ENCODE measurements around the gene FXR2.
"Not testable (repeated sequence)": the region's sequence is repeated elsewhere in the genome, so short reads cannot be mapped to it uniquely, and the experiment has no call there.

Gene FXR2

DNA sequence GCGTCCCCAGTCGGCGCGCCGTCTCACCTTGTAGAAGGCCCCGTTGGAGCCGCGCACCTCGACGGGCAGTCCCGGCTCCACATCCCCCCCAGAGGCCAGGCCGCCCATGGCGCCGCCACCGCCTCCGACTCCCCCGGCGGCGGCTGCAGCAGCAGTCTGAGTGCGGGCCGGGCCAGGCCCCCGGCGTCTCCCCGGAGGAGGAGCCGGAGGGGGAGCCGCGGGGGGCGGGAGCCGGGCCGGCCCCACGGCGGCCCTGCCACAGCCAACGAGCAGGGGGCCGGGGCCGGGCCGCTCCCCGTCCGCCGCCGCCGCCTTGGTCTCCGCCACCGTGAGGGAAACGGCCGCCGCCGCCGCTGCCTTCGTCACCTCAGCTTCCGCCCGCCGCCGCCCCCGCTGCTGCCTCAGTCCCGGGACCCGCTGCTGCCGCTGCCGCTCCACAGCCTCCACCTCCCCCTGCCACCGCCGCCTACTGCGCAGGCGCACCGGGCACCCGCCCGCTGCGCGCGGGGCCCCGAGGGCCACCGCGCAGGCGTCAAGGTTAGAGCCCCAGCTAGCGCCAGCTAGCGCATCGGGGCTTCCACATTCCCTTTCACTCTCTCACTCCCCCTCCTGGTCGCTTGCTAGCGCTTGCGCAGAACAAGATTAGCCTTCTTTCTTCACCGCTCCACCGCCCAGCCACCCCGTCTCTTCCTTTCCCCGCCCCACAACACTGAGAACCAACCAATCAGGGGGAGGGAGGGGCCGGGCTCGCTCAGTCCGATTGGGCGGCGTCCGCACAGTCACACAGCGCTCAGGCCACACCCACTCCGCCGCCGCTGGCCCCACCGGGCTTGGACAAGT, at the start of gene FXR2:
Gene FXR2, minus strand, starts transcription at position 473 of the 840 bp plus-strand sequence. Its CDS starts 365 bp downstream, at position 108.
- peak; percentile 69 for DNase-seq

DNA sequence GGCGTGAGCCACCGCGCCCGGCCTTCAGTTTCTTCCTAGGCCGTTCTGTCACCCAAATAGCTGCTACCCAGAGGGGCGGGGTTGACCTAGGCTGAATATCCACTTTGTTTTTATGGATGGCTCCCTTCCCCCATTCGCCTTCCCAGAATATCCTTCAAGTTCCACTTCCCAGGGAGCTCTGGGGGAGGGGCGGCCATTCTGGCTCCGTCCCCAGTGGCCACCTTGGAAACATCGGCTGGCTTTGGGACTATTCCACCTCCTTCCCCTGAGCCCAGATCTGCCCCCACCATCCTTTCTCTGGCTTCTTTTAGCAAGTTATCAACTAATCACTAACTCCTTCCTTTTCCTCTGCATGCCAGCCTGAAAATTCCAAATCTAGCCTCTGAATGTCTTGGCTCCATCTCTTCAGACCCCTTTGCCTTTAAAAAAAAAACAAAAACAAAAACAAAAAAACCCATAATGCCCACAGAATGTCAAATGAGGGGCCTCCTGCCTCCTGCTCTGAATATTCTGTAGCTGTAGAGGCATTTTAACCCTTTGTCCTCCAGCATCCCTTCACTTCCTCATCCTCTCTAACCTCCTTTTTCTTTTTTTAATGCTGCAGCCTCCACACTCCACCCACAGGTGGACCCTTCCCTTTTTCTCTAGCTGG, 42.4 kb upstream of the FXR2 start:
- DNase-seq = no peak

DNA sequence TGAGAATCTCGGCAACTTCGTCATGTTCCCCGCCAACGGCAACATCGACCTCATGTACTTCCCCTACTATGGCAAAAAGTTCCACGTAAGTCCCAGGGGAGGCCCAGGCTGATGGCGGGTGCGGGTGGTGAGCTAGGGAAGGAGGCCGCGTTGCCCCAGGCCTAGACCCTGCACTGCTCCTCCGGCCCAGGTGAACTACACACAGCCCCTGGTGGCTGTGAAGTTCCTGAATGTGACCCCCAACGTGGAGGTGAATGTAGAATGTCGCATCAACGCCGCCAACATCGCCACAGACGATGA, 40.8 kb upstream of the FXR2 start:
- DNase-seq = no peak

DNA sequence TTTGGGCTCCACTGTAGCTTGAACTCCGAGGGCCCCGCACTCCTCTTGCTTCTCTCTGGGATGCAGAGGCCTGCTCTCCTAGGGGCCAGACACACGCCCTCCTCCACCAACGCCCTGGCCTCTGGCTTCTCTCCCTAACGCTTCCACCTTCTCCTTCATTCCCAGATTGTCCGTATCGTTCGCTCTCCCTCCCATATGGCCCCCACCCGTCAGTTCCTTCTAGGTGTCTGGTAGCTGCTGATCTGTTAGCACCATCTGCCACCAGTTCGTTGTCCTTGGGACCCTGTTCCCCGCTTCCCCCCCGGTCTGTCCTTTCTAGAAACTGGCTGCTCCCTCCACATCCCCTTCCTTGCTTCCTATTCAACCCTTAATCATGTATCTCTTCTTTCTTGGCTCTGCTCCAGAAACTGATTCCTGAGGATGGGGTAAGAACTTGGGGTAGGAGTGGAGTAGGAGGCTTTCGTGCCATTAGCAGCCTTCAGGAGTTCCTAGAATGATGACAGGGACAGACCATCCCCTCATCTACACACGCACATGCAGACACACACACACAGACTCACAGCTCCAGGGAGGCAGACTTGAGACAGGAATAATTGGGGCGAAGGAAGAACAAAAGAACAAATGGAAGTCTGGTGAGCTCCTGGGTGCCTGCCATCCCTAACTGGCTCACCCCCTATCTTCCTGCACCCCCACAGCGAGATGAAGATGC, 40.3 kb upstream of the FXR2 start:
- peak; percentile 9 for DNase-seq

DNA sequence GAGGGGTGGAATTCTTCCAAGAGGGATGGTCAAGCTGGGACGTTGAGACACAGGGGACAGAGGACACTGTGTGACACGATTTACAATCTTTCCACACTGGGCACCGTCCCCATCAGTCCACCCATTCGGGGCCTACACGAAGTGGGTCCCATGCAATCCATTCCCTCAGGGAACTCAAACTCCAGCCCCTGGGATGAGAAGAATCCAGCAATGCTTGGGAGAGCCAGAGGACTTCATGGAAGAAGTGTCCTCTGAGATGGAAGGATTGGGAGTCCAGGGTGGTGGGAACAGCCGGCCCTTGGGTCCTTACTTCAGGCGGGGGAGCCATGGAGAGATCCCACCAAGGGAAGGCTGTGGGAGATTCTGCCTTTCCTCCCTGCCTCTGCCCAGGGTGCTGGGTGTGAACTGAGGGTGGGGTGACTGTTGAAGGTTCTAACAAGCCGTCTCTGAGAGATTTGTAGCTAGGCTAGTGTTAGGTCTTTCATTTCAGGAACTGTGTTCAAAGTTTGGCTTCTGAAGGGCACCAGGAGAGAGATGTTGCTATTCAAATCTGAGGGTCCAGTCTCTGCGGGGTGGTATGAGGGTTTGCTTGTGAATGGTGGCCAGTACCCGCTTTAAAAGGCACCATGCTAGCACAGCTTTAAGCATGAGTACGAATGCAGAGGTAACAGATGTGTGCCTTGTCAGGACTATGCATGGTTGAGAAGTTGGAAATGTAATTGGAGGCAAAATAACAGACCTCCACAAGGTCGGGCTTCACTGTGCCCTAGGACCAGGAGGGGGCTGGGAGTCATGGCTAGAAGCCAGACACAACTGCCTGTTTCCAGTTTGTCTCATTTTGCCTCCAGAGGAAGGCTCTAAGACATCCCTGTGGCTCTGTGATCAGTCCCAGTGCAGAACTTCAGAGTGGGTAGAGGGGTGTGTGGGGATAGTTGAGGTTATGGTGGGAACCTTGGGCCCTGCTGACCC, 38.0 kb upstream of the FXR2 start:
- no peak for DNase-seq

DNA sequence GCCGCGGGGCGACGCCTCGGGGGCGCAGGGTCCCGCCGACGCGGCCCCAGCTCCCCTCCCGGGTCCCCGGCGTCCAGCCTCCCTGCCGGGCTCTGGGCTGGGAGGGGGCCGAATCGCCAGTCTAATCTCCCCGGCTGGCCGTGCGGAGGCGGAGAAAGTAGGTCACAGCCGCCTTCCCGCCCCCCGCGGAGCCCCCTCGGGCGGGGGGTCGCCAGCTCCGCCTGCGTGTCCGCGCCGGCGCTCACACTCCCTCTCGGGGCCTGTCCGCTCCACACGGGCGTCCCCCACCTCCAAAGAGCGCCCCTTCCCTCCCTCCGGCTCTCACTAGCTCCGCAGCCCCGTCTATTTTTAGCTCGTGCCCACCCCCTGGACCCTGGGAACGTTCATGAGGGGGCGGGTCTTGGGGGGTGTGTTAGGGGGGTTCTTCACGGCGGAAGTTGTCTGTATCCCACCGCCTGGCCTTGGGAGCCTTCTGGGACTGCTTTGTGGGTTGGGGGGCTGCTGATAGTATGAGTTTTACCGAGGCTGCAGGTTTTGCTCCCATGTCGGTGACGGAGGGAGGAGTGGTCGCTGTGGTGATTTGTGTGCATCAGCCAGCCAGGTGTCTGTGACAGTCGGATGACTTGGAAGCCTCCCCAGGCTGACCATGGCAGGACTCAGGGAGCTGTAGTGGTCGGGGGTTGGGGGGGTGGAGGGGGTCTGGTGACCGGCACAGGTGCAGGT, 37.1 kb upstream of the FXR2 start:
- no peak for DNase-seq

DNA sequence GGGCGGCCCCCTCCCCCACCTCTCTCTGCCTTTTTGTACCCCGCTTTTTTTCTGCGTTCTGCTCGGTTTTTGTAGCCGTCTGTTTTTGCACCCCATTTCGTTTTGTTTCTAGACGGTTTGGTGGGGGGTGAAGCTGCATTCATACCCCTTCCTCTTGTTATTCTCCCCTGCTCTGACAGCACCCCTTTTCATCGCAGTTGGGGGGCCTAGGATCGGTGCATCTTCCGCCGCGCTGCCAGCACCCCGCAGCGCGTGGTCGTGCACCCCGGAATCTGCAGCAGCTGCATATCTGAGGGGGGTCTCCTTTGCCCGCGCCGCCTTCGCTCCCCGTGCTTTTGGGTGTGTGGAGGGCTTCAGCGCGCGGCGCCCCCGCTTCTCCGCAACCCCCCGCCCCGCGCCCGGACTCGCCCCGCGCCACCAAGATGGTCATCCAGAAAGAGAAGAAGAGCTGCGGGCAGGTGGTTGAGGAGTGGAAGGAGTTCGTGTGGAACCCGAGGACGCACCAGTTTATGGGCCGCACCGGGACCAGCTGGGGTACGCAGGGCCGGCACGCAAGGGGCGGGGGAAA, 36.5 kb upstream of the FXR2 start:
- DNase-seq = no peak

DNA sequence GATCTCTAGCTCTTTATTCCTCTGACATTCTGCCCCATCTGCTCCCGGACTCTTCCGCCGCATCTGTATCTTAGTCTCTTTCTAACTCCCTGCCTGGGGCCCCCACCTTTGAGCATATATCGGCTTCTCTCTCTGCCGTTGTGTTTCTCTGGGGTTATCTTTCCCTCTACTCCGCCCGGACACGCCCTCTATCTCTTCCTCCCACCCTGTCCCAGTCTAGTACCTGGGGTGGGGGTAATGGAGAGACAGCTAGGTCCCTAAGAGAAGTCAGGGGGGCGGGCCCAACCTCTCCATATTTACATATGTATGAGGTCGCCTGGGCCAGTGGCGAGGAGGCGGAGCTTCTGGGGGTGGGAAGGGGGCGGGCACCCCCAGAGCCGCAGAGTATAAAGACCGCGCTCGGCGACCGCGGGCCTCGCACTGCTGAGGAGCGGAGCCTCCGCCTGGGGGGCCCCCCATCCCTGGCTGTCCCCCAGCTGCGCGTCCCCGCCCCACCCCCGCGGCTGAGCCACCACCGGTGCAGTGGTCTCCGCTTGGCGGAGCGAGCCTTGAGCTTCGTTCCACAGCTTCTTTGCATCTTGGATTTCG, 35.9 kb upstream of the FXR2 start, which contains the start of gene ATP1B2:
Gene ATP1B2, plus strand, starts transcription at position 418 of the 588 bp plus-strand sequence. CDS start 593 bp downstream, outside the sequence.
- DNase-seq = peak; percentile 18

DNA sequence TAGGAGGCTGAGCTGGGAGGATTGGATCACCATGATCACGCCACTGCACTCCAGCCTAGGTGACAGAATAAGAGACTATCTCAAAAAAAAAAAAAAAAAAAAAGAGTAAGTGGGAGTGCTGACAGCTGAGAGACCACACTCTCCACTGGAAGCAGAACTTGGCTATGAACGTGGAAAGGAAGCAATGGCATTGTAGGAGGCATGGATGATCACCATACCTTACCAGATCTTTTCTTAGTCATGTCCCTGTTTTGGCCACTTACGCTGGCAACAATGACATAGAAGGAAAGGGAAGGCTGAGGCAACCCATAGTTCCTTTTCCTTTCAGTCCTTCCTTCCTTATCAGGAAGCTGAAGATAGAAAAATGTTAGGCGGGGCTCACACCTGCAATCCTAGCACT, 32.3 kb upstream of the FXR2 start:
- DNase-seq = no peak

DNA sequence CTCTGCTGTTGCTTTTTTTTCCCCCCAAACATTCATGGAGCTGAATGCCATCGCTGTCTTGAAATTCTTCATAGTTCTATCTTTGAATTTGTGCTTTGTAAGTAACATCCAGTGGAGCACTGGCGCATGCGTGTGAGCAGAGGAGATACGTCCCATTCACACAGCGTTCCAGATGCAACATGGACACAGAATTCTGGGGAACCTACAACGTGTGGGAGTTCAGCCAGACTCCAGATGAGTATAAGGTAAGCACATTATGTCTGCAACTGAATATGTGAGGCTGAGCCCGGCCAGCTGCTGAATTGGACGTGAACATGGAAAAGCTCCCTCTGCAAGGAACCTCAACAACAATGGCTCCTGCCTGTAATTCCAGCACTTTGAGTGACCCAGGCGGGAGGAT, 31.8 kb upstream of the FXR2 start:
- no peak for DNase-seq

DNA sequence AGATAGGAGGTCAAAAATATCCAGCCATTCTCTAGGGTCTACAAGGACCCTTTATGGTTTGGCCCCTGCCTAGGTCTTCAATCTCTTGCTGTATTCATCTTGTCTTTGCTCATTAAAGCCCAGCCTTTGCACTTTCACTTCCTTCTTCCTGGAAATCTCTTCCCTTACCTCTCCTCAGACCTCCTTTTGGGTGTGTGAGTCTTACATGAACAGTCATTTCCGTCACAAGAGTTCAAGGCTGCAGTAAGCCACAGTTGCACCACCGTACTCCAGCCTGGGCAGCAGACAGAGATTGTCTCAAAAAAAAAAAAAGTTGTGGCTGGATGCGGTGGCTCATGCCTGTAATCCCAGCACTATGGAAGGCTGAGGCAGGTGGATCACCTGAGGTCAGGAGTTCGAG, 30.1 kb upstream of the FXR2 start:
- DNase-seq = no peak

DNA sequence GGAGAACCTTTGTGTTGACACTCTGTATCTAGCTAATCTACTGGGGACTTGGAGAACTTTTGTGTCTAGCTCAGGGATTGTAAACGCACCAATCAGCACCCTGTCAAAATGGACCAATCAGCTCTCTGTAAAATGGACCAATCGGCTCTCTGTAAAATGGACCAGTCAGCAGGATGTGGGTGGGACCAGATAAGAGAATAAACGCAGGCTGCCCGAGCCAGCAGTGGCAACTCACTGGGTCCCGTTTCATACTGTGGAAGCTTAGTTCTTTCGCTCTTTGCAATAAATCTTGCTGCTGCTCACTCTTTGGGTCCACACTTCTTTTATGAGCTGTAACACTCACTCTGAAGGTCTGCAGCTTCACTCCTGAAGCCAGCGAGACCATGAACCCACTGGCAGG, 26.9 kb upstream of the FXR2 start:
- not testable (repeated sequence) for DNase-seq

DNA sequence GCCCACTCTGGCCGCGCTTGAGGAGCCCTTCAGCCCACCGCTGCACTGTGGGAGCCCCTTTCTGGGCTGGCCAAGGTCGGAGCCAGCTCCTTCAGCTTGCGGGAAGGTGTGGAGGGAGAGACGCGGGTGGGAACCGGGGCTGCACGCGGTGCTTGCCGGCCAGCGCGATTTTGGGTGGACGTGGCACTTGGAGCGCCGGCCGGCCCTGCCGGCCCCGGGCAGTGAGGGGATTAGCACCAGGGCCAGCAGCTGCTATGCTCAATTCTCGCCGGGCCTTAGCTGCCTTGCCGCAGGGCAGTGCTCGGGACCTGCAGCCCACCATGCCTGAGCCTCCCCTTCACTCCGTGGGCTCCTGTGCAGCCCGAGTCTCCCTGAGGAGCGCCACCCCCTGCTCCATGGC, 26.1 kb upstream of the FXR2 start:
- DNase-seq = no peak

DNA sequence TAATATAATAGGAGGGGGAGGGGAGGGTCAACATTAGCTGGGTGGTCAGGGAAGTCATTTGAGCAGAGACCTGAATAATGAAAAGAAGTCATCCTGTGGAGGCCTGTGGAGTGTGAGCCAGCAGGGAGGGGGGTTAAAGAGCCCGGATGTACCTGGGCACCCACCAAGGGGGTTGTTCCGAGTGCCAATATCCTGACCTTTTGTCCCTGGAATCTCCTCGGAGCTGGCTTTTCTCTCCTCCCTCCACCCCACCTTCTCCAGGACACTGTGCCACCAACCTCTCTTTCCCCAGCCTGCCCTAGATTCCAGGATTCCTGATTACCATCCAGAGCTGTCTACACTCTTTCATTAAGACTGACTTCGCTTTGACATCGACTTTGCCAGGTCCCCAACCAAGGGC, 21.5 kb upstream of the FXR2 start:
- no peak for DNase-seq

DNA sequence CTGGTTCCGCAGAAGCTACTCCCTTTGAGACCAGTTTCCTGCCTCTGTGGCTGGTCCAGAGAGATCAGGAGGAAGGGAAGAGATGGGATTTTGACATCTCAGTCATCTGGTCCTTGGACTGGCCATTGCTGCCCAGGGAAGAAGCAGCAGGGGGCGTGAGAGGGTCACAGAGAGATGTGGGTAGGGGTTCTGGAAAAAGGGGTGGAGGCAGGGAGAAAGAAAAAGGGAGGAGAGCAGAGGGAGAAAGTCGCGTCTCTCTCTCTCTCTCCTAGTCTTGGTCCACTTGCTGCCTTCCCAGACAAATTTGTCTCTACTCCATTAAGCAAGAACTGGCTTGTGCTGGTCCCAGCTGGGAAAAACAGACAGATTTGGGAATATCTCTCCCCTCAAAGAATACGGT, 19.7 kb upstream of the FXR2 start:
- no peak for DNase-seq

DNA sequence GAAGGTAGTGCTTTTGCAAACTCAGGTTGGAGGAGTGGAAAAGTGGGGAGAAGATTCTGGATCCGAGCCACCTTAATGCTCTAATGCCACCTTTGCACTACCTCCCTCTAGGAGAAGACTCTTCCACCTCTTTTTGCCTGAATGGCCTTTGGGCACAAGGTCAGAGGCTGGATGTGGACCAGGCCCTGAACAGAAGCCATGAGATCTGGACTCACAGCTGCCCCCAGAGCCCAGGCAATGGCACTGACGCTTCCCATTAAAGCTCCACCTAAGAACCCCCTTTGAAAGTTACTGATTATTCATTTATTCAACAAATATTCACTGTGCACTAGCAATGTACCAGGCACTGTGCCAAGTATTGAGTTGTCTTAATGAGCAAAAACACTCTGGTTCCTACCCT, 18.4 kb upstream of the FXR2 start:
- no peak for DNase-seq

DNA sequence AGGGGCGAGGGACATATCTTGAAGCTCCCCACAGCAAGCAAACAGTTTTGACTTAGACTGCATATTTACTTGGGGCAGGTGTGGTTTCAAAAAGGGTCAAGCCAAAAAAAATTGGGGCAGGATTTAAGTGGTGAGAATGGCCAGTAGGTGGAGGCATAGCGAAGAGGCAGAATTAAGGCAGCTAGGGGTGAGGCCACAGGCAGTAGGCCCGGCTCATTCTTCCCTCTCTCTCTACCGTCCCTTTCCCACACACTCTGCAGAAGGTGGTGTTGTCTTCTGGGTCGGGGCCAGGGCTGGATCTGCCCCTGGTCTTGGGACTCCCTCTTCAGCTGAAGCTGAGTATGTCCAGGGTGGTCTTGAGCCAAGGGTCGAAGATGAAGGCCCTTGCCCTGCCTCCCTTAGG, 17.8 kb upstream of the FXR2 start:
- DNase-seq = no peak

DNA sequence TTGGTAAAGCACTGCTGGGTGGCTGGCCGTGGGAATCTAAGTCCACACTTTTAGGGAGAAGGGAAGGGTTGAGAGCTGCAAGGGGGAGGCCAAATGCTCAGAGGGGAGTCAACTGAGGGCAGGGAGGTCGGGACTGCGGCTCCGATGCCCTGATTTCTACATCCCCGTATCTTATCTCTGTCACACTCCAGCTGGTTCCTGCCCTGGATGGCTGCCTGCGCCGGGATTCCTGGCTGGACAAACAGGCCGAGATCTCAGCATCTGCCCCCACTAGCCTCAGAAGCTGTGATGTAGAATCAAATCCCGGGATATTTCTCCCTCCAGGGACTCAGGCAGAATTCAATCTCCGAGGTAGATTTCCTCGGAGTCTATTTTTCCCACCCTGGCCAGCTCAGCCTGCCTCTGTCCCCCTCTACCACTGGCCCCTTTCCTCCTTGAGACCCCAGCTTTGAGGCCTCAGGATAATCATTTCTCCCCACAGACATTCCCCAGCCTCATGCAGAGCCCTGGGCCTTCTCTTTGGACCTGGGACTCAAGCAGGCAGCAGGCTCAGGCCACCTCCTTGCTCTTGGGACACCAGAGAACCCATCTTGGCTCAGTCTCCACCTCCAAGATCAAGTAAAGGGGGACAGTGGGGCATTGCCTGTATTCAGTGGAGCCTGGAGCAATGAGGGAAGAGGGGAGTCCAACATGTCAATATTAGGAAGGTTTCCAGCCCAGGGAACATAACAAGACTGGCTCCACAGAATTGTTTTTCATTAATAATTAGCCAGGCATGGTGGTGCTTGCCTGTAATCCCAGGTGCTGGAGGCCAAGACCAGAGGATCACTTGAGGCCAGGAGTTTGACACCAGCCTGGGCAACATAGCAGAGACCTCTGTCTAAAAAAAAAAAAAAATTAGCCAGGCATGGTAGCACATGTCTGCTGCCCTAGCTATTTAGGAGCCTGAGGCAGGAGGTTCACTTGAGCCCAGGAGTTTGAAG, 17.0 kb upstream of the FXR2 start:
- no peak for DNase-seq

DNA sequence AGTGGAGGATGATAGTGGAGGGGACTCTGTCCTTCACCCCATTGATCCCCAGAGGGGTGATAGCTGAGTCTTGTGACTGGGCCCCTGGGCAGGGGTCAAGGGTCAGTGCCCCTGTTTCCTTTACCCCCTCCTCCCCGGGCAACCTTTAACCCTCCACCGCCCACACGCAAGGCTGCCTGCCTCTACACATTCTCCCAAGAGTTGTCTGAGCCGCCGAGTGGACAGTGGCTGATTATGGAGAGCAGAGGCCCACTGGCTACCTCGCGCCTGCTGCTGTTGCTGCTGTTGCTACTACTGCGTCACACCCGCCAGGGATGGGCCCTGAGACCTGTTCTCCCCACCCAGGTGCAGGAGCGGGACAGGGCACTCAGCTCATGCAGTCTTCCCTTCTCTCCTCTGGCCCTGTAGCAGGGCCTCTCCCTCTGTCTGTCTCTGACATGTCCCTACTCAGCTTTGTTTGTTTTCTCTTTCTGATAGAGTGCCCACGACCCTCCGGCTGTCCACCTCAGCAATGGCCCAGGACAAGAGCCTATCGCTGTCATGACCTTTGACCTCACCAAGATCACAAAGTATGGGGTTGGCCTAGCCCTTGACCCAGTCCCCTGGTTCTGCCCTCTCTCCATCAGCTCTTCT, 15.4 kb upstream of the FXR2 start, which contains the start of gene SHBG:
Gene SHBG, plus strand, starts transcription at position 197 of the 633 bp plus-strand sequence. Its CDS starts 38 bp downstream, at position 235.
- no peak for DNase-seq
